Measurements from ENCODE around the gene C4B.
"Not testable (repeated sequence)": the region's sequence is repeated elsewhere in the genome, so short reads cannot be mapped to it uniquely, and the experiment has no call there.

The C4B gene

GRCh38 chr6:32056254-32056653, 41.7 kb downstream of the C4B start:
- DNase-seq = no peak

GRCh38 chr6:32057966-32058365, 43.4 kb downstream of the C4B start:
- no peak for DNase-seq

- DNase-seq = no peak
These were observed 43.9 kb downstream of the C4B start for GRCh38 chr6:32058511-32058963.

GRCh38 chr6:32060966-32061655, 46.5 kb downstream of the C4B start:
- no peak for DNase-seq

- DNase-seq = no peak
These were observed 50.1 kb downstream of the C4B start for GRCh38 chr6:32064706-32065105.

- not testable (repeated sequence) for DNase-seq
These were observed 52.9 kb downstream of the C4B start for GRCh38 chr6:32067521-32067920.

- DNase-seq = not testable (repeated sequence)
These were observed 53.7 kb downstream of the C4B start for GRCh38 chr6:32068315-32068714.

GRCh38 chr6:32068867-32069266, 54.3 kb downstream of the C4B start:
- DNase-seq = no peak

GRCh38 chr6:32069460-32069859, 54.9 kb downstream of the C4B start:
- DNase-seq = no peak

- no peak for DNase-seq
These were observed 55.4 kb downstream of the C4B start for GRCh38 chr6:32069878-32070515.

- no peak for DNase-seq
These were observed 56.4 kb downstream of the C4B start for GRCh38 chr6:32070814-32071543.

- DNase-seq = no peak
These were observed 58.5 kb downstream of the C4B start for GRCh38 chr6:32073101-32073500.

GRCh38 chr6:32073613-32074012, 59.0 kb downstream of the C4B start:
- no peak for DNase-seq

- DNase-seq = no peak
These were observed 60.5 kb downstream of the C4B start for GRCh38 chr6:32074996-32075532.

- DNase-seq = no peak
These were observed 61.2 kb downstream of the C4B start for GRCh38 chr6:32075781-32076180.

GRCh38 chr6:32076321-32076809, 61.8 kb downstream of the C4B start:
- DNase-seq = no peak

GRCh38 chr6:32079566-32080290, 65.1 kb downstream of the C4B start:
- no peak for DNase-seq

GRCh38 chr6:32081168-32081990, 66.8 kb downstream of the C4B start:
- no peak for DNase-seq

GRCh38 chr6:32082478-32082877, 67.9 kb downstream of the C4B start:
- no peak for DNase-seq

- no peak for DNase-seq
These were observed 68.3 kb downstream of the C4B start for GRCh38 chr6:32082935-32083334.

GRCh38 chr6:32083812-32084768, 69.5 kb downstream of the C4B start:
- DNase-seq = no peak

Measured in suppressor macrophage treated with lipopolysaccharide for 1 hour (primary cell).